ENCODE data around the gene PITX3.

GRCh38 chr10:102237711-102238252 is 3.5 kb downstream of the PITX3 start:
- TF ChIP-seq CTCF (IDR thresholded peaks at IDR 0.05) (no peak), POLR2A (IDR thresholded peaks at IDR 0.05) (no peak), POLR2AphosphoS5 (IDR thresholded peaks at IDR 0.05) (no peak)

Measured in gastroesophageal sphincter (tissue), 3 donors.